GM19438 (cell line): ENCODE data around the gene DCAF11.
A peak's percentile ranks its signal among the peaks of the same experiment; 100 is the strongest.

ENCODE experiments used
- ATAC-seq: cut with Tn5 transposase; IDR thresholded peaks from one replicate; pipeline ENCODE4 v1.9.1; 2021; ENCODE audit warnings: low read depth; ENCODE audit not compliant: unreplicated experiment

The DCAF11 gene

GRCh38 chr14:24116128-24116814, 1.7 kb downstream of the DCAF11 start:
- no peak for ATAC-seq

- no peak for ATAC-seq
These were observed 2.6 kb downstream of the DCAF11 start for GRCh38 chr14:24117179-24117578.

DNA sequence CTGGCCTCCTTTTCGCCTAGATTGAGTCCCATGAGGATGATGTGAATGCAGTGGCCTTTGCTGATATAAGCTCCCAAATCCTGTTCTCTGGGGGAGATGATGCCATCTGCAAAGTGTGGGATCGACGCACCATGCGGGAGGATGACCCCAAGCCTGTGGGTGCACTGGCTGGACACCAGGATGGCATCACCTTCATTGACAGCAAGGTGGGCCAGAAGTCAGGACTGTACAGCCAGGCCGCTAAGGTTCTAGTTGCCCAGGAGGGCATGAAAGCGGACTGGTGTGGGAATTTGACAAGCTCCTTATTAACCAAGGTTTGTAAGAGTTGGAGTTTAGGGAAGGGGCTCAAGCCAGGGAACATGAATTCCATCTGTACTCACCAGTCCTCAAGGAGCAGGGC, 5.1 kb downstream of the DCAF11 start:
- ATAC-seq: no peak

DNA sequence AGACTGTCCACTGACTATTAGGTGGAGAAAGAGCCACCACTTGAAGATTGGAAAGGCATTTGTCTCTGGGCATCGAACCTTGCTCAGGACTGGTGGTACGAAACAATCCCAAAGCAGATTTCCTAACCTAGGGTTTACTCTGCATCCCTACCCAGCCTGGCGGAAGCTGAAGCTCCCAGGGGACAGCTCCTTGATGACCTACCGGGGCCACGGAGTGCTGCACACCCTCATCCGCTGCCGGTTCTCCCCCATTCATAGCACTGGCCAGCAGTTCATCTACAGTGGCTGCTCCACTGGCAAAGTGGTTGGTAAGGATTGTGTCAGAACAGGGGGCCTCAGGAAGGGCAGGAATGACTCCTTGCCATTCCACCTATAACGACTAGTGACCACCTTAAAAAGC, 6.6 kb downstream of the DCAF11 start:
- ATAC-seq: no peak

DNA sequence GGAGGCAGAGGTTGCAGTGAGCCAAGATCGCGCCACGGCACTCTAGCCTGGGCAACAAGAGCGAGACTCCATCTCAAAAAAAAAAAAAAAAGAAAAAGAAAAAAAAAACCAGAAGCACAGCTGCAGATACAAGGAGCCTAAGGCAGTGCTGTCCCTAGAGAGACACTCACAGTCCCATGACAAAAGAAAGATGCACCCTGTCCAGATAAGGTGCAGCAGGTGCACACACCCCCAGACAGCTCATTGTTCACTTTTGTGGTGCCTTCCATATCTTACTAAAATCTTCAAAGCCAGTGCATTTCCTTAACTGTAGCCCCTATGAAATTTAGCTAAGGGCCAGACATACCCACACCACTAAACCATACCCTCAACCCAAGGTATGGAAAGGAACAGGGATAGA, 7.8 kb downstream of the DCAF11 start:
- no peak for ATAC-seq

- no peak for ATAC-seq
These were observed 8.3 kb downstream of the DCAF11 start for GRCh38 chr14:24122898-24123297.

DNA sequence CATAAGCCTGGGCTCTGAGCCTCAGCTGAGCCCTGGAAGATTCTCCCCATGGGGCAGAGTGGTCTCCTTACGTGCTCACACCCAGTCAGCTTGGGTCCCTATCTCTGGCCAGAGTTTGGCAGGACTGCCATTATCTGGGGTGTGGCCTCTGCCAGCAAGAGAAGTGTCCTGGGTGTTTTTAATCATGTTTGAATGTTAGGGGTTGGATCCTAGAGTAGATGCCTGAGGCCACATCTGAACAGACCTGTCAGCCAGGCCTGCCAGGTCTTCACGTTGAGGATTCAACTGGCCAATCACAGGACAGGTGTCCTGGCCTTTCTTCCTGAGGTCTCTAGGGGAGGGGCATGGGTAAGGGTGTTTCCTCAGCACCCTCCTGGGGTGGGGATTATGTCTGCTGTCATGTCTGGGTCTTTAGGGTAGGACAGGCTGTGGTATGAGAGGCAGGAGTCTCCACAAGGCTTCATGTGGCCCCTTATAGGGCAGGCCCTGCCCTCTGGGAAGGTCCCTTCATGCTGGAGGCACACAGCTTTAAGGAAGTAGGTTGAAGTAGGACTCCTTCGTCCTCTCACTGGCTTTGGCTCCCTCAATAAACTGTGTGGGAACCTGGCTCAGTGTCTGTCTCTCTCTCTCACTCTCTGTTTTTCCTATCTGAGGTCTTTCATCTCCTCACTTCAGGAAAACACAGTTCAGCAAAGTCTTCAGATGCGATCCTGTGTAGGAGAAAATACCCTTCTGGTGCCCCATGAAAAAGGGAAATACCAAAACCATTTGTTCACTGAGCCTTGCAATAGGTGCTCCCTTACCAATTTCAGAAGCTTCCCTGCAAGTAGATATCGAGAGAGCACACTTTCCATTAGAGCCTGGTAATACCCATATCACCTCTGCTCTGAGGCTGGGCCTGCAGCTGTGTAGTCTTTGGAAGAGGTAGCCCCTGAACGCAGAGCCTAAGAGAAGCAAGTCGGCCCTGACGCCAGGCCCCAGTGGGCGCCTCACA, 9.1 kb downstream of the DCAF11 start:
- ATAC-seq: no peak

- no peak for ATAC-seq
These were observed 12.4 kb downstream of the DCAF11 start for GRCh38 chr14:24126939-24127338.

GRCh38 chr14:24127673-24128072, 13.1 kb downstream of the DCAF11 start:
- no peak for ATAC-seq

DNA sequence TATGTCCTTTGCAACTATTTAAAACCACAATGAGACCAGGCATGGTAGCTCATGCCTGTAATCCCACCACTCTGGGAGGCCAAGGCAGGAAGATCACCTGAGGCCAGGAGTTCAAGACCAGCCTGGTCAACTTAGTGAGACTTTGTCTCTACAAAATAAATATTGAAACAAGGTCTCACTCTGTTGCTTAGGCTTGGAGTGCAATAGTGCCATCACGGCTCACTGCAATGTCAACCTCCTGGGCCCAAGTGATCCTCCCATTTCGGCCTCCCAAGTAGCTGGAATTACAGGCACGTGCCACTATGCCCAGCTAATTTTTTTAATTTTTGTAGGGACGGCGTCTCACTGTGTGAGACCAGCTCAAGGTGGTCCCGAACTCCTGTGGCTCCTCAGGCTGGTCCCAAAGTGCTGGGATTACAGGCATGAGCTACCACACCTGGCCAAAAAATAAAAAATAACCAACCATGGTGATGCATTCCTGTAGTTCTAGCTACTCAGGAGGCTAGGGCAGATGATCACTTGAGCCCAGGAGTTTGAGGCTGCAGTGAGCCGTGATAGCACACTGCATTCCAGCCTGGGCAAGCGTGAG, 14.9 kb downstream of the DCAF11 start:
- ATAC-seq: no peak

DNA sequence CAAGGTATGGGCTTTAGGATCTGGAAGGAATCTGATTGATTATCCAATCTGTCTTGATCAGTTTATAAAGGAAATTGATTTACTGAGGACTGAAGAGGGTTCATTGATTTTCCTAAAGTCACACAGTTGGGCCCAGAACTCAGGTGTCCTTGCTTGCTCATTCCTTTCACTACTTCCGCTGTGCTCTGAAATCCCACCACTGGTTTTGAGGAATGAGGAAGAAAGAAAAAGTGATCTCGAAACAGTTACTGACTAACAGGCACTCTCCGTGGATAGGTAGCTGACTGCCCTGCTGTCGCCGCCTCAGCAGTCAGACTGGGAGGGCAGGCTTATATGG, 15.8 kb downstream of the DCAF11 start, which contains the start of gene FITM1:
FITM1 (plus strand) TSS at position 280 of the 337 bp plus-strand sequence. CDS start 905 bp downstream, outside the sequence.
- no peak for ATAC-seq

DNA sequence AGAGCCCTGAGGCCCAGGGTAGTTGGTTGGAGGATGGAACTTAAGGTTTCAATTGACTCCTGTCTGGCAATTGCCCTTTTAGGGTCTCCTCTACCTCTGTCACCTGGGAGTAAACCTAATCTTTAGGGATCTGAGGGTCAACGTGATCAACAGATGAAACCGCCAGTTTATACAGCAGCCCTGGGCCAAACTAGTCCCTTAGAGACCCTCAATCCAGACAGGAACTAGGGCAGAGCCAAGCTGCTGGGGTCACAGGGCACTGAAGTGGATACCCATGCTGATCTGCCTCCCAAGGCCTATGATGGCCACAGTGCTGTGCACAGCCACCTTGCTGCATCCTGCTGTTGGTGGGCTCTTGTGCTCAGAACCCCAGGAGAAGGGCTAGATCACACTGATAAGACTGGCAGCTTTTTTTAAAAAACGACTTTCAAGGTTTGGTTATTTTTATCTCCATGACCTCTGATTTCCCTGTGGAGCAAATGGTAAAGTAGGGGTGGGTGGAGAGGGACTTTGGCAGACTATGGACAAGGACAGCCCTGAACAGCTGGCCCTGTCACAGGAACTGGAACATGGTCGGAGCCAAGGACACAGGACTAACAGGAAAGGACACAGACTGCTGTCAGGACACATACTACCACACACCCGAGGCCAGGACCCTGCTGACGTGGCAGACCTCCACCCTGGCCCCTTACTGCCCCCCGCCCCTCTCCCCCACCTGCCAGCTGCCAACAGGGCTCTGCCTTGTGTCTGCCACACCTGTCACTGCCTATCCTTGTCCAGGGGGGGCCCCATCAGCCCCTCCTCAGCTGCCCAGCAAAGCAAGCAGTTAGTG, 16.4 kb downstream of the DCAF11 start:
- ATAC-seq: no peak

- ATAC-seq: no peak
These were observed 17.0 kb downstream of the DCAF11 start for GRCh38 chr14:24131549-24131966.

DNA sequence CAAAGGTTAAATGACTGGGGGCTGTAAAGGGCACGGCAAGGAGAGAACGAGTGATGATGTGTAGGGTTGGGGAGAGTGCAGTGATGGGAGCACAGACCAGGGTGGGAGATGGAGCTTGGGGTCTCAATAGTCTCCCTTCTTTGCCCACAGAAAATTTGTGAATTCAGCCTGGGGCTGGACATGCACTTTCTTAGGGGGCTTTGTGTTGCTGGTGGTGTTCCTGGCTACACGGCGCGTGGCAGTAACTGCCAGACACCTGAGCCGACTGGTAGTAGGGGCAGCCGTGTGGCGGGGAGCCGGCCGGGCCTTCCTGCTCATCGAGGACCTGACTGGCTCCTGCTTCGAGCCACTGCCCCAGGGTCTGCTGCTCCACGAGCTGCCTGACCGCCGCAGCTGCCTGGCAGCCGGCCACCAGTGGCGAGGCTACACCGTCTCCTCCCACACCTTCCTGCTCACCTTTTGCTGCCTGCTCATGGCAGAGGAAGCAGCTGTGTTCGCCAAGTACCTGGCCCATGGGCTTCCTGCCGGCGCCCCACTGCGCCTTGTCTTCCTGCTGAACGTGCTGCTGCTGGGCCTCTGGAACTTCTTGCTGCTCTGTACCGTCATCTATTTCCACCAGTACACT, 17.6 kb downstream of the DCAF11 start:
- ATAC-seq: no peak

DNA sequence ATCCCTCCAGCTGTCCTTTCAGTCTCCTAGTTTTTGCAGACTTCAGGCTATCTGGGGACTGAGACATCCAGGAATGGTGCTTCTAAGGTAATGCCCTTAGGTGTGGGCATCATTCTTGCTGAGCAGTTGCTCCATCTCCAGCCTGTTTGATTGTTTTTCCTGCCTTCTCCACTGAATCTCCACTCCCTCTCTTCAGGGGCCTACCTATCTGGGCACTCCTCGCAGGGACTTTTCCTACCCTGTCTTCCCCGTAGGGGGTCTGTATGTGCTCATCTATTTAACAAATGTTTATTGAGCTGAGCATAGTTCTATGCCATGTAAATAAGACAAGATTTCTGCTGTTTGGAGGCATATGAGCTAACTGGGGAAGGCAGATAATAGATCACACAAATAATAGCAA, 18.4 kb downstream of the DCAF11 start:
- no peak for ATAC-seq

- no peak for ATAC-seq
These were observed 19.2 kb downstream of the DCAF11 start for GRCh38 chr14:24133735-24134134.

DNA sequence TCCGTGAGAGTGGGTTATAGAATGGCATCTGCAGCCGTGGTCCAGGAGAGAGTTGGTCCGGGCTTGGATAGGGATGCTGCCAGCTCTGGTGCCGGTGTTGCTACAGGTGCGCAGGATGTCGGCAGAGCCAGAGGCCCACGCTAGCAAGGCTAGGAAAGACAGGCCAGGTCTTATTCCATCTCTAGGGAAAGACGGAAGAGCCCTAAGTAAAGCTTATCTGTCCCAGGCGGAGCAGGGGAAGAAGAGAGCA, 20.9 kb downstream of the DCAF11 start:
- peak; percentile 4 for ATAC-seq

- ATAC-seq: peak; percentile 86
These were observed 21.5 kb downstream of the DCAF11 start, which contains the start of gene PSME1 for GRCh38 chr14:24135834-24136683. PSME1 (plus strand) TSS chr14:24136194; CDS start chr14:24136263, 69 bp downstream.
